Stimulated activated CD4-positive, alpha-beta T cell treated with anti-CD3 and anti-CD28 coated beads, Interleukin-12 subunit alpha, Interleukin-12 subunit beta, amount 100 ng/mL, for 48 hours (primary cell): ENCODE data around the gene NR2F1-AS1.
"Not testable (repeated sequence)": the region's sequence is repeated elsewhere in the genome, so short reads cannot be mapped to it uniquely, and the experiment has no call there.

ENCODE experiments used
- DNase-seq, 3 donors: peaks; one replicate each; pipeline ENCODE4 v3.0.0-alpha.2; 2020; ENCODE audit warnings: low read depth in 2 of 3, low spot score in 1 of 3

NR2F1-AS1 gene

DNA sequence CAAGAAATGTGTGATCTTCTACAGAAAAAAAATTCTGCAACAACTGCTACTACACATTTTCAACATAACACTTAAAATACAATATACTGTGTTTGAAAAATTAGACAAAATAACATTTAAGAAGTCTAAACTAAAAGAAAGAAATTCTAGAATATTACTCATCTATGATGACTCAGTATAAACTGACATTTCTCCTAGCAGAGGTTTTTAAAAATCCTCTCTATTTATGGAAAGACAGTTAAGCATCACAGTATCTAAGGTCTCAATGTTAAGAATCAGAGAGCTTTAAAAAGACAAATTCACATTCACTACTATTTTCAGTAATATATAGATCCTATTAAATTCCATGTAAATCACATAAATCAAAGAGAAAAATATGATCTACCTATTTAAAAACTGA lies 61.3 kb downstream of the NR2F1-AS1 start:
- no peak for DNase-seq

DNA sequence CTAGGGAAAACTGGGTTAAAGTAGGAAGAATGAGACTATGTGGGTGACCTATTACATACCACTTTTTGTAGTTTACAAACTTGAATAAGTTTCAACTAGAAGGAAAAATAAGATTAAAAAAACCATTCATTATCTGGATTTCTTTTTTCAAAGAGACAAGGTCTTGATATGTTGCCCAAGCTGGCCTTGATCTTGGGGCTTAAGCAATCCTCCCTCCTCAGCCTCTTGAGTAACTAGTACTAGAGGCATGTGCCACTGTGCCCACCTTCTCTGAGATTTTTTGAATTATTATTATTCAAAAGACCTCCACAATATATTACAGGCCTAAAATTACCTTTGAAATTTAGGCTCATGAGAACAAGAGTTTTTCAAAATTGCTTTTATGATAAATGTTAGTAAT lies 63.2 kb downstream of the NR2F1-AS1 start:
- DNase-seq, result no peak

DNA sequence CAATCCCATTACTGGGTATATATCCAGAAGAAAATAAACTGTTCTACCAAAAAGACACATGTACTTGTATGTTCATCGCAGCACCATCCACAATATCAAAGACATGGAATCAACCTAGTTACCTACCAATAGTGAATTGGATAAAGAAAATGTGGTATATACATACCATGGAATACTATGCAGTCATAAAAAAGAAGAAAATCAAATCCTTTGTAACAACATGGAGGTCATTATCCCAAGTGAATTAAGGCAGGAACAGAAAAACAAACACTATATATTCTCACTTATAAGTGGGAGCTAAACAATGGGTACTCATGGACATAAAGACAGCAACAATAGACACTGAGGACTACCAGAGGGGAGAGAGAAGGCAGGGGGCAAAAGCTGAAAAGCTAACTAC lies 67.7 kb downstream of the NR2F1-AS1 start:
- DNase-seq, result no peak

DNA sequence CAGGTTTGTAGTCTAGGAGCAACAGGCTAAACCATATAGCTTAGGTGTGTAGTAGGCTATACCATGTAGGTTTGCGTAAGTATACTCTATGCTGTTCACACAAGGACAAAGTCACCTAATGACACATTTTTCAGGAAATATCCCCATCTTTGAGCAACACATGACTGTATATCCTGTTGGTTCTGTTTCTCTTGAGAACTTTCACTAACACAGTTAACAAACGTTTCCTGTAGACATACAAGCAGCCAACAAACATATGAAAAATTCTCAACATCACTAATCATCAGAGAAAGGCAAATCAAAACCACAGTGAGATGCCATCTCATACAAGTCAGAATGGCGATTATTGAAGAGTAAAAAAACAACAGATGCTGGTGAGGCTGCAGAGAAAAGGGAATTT lies 68.2 kb downstream of the NR2F1-AS1 start:
- DNase-seq, result no peak

DNA sequence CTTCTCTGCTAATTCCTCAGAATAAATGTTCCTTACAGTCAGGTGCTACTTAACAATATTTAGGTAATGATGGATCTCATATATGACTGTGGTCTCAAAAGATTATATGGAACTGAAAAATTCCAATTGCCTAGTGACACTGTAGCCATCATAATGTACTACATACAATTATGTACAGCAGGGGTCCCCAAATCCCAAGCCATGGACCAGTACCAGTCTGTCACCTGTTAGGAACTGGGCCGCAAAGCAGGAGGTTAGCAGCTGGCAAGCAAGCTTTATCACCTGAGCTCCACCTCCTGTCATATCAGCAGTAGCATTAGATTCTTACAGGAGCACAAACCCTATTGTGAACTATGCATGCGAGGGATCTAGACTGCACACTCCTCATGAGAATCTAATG lies 69.6 kb downstream of the NR2F1-AS1 start:
- no peak for DNase-seq

DNA sequence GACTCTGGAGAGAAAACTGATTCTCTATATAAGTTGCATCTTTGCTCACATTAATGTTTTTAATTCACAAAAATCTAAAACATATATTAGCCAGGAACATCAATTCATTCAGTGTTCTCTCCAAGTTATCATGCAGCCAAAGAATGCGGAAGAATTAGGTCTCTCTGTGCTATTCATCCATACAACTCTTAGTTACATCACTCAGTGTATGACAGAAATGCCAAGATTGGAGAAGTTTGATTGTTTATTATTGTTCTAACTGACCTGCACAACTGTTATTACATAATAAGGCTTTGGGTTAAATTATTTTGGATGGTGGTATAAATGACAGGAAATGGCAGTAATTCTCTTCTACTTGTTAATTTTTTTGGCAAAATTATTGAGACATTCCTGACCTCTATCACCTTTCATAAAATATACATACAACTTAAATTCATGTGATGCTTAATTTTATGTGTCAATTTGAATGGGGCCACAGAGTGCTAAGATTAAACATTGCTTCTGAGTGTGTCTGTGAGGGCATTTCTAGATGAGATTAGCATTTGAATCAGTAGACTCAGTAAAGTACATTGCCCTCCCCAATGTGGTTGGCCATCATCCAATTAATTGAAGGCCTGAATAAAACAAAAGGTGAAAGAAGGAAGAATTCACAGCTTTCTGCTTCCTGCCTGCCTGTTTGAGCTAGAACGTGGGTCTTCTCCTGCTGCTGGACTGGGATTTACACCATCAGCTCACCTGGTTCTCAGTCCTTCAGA lies 70.2 kb downstream of the NR2F1-AS1 start:
- no peak for DNase-seq

DNA sequence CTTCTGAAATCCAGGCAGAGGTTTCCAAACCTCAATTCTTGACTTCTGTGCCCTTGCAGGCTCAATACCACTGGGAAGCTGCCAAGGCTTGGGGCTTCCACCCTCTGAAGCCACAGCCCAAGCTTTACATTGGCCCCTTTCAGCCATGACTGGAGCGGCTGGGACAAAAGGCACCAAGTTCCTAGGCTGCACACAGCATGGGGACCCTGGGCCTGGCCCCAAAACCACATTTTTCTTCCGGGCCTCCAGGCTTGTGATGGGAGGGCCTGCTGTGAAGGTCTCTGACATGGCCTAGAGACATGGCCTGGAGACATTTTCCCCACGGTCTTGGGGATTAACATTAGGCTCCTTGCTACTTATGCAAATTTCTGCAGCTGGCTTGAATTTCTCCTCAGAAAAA lies 75.5 kb downstream of the NR2F1-AS1 start:
- not testable (repeated sequence) for DNase-seq

DNA sequence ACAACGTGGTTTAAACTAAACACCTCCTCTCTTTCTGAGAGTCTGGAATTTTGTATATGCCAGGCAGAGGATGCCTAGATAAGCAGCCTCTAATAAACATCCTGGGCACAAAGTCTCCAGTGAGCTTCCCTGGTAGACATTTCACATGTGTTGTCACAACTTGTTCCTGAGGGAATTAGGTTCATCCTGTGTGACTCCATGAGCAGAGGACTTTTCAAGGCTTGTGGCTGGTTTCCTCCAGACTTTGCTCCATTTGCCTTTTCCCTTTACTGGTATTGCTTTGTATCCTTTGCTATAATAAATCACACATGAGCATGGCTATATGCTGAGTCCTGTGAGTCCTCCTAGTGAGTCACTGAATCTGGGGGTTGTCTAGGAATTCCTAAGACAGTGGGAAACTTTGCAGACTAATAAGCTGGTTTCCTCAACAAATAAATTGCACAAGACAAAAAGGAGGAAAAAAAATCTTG lies 77.4 kb downstream of the NR2F1-AS1 start:
- DNase-seq, result no peak

DNA sequence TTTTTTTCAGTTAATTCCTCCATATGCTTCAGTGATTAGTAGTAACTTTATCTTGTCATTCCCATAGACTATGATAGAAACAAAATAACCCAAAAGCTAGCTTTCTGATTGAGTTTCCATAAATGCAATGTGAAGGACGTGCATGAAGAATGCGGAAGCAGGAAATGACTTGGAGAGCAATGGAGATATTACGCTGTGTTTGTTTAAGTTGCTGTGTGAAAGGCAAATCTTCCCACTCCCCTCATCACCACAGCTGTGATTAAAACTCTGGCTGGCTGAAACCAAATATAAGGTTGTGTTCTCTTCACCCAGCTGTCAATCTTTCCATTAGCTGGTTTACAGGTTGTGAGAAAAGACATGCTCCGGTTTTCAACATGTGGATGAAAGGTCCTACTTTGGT lies 83.9 kb downstream of the NR2F1-AS1 start:
- DNase-seq, result no peak

DNA sequence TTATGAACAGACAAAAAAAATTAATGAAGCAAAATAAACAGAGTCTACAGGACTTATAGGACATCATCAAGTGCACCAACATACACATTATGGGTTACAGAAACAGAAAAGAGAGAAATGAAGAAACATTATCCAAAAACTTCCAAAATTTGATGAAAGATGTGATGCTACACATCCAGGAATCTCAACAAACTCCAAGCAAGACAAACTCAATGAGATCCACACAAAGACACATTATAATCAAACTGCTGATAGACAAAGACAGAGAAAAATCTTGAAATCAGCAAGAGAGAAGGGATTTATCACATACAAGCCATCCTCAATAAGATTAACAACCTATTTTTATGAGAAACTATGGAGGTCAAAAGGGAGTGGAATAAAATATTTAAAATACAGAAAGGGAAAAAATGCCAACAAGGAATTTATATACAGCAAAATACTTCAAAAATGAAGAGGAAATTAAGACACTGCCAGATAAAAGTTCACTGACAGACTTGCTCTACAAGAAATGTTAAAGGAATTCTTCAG lies 101.0 kb downstream of the NR2F1-AS1 start:
- DNase-seq, result no peak

DNA sequence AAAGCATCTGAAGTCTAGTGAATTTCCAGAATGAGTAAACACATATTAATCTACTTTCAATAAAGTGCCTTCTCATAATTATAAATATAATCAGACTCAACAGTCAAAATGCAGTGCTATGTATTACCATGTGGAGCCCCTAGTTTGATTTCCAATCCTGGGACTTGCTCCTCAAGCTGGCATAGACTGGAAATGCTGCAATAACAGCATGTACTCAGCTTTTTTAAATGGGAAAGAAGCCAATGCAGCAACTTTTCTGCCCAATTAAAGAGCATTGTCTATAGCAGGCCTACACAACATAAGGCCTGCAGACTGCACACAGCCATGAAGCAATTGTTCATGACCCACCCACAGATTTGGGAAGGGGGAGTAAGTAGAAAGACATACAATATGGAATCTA lies 103.2 kb downstream of the NR2F1-AS1 start:
- no peak for DNase-seq

DNA sequence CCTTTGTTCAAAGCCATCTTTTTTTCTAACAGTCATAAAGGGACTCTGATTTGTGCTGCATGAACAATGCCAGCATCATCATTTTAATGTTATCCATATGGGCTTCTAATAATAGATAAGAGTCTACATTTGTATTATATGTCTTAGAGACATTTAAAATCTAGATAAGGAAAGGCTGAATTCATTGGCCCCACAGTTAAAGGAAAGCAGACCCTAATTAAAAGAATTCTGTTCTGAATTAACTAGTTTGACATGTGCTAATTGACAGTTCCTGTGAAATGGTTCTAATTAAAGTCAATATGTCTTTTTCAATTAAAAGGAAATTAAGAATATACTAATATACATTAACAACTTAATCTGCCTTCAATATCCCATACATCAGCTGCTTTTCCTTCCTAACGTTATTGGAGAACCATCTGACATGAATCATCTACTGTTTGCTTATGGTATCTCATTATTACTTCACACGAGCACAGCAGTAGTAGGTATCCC lies 104.7 kb downstream of the NR2F1-AS1 start:
- DNase-seq, result no peak

DNA sequence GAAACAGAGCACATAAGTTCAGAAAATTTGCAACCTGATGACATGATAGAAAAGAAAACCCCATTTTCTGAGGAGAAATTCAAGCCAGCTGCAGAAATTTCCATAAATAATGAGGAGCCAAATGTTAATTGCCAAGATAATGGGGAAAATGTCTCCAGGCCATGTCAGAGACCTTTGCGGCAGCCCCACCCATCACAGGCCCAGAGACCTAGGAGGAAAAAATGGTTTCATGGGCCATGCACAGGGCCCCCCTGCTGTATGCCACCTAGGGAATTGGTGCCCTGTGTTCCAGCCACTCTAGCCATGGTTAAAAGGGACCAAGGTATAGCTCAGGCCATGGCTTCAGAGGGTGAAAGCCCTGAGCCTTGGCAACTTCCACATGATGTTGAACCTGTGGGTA lies 118.1 kb downstream of the NR2F1-AS1 start:
- no peak for DNase-seq

DNA sequence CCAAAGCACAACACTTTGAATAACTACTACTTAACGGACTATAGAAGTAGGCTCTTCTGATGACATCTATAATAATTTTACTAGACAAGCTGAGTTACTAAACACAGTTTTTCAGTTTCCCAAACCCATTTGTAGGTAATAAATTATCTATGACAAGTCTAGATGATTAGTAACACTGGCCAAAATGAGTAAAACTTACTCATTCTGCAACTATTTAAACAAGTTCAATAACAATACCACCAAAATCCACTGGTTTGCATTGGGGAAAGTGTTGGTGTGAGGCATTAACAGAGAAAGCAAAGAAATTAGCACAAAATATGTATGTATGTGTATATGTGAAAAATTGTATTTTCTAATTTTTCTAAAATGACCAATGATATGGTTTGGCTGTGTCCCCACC lies 119.3 kb downstream of the NR2F1-AS1 start:
- DNase-seq, result no peak

DNA sequence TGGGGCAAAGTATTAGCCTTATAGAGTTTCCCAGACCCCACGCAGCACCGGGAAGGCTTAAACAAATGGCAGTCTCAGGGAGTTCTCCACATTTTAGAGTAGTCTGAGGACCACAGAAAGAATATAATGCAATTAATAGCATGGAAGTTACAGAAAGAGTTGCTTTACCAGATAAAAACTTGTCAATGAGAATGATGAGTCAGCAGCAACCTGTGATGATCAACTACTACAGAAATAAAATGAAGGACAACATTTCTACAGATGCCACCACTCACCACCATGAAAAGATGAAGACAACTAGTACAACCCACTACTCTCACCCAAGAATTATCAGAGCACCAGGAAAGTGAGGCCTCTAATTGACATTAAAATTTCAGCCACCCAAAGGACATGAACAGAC lies 120.7 kb downstream of the NR2F1-AS1 start:
- DNase-seq, result no peak

DNA sequence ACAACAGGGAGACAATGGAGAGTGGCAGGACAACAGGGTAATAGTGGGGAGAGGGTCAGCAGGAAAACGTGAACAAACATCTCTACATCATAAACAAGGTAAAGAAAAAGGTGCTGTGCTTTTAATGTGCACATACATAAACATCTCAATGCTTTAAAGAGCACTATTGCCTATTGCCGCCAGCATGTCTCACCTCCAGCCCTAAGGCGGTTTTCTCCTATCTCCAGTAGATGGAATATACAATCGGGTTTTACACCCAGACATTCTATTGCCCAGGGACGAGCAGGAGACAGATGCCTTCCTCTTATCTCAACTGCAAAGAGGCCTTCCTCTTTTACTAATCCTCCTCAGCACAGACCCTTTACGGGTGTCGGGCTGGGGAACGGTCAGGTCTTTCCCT lies 124.2 kb downstream of the NR2F1-AS1 start:
- DNase-seq, result not testable (repeated sequence)

DNA sequence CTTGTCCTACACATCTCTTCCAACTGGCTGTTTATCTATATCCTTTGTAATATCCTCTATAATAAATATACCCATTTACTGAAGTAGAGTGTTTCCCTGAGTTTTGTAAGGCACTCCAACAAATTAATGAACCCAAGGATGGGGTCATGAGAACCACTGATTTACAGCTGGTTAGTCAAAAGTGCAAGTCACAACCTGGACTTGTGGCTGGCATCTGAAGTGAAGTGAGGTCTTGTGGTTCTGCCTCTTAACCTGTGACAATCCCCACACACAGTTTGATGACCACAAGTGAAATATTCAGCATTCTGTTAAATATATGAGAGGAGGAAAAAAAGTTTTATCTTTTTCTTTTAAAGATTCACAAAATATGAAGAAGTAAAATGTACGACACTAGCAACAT lies 126.1 kb downstream of the NR2F1-AS1 start:
- no peak for DNase-seq

DNA sequence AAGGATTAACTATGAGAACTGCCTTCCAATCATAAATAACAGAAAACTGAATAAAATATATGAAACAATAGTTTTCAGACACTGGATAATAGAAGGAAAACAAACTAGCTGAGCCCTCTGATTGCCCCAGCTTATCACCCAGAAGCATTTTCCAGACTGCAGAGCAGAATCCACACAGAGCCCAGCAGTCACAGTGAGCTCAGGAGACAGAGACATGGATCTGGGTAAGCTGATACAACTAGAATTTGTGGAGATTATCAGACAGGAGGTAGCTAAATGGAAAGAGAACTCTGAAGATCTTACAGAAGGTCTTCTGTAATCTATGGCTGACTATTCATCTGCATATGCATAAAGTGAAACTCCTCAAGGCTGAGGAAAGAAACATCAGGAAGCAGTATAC lies 128.8 kb downstream of the NR2F1-AS1 start:
- no peak for DNase-seq

DNA sequence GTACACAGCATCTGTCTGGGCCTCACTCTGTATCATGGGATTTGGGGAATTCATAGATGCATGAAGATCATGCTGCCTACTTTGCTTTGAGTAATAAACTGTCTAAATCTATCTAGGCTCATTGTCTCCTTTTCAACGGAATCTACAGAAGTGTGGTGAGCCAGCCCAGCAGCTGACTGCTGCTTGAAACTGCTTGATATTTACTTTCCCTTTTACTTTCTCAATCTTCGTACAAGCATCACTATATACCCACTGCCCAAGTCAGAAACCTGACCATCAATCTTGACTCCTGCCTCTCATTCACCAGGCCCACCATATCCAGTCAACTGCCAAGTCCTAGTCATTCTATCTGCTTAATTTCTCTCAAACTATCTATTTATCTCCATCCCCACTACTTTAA lies 142.9 kb downstream of the NR2F1-AS1 start:
- no peak for DNase-seq

DNA sequence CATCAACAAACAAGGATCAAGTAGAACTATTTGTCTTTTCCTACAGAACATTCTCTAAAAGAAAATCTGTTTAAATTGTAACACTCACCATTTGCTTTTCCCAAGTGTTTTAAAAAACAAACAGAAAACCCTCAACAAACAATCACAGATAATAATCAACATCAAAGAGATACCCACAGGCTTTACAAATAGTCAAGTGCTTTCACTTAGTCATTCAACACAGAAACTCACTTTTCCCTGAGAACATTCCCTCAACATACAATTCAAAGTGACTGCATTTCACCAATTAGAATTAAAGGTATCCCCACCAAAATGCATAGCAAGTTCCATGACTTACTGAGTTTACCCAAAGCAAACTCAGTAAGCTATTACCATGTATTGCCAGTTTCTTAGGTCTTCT lies 144.9 kb downstream of the NR2F1-AS1 start:
- DNase-seq, result no peak

DNA sequence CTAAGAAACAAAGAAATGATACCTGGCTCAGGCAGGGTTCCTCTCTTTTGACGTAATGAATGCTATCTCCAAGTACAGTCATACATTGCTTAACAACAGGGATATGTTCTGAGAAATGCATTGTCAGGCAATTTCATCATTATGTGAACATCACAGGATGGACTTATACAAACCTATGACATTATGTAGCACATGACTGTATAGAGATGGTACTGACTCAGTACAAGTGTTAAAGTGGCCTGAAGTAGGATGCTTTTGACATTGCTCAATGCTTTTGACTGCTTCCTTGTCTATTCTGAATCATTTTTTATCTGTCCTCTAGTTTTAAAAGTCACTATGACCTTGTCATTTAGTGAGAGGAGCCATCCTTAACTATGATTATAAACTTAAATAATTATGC lies 147.6 kb downstream of the NR2F1-AS1 start:
- DNase-seq, result no peak

DNA sequence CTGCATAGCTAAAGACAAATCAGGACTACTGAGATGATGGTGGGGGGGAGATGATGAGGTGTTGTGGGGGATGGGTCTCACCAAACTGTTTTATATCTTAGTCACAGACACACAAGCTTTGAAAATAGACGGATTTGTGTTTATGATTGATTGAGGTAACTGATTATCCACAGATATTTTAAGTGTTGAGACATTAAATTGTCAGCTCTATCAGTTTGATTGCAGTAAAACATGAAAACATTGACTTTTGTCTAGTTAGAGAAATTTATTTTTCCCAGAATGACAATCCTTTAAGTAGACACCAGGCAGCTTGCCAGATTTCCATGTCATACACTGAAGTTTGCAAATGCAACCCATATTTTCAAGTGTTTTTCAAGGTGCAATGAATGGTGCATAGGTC lies 149.8 kb downstream of the NR2F1-AS1 start:
- DNase-seq, result no peak

DNA sequence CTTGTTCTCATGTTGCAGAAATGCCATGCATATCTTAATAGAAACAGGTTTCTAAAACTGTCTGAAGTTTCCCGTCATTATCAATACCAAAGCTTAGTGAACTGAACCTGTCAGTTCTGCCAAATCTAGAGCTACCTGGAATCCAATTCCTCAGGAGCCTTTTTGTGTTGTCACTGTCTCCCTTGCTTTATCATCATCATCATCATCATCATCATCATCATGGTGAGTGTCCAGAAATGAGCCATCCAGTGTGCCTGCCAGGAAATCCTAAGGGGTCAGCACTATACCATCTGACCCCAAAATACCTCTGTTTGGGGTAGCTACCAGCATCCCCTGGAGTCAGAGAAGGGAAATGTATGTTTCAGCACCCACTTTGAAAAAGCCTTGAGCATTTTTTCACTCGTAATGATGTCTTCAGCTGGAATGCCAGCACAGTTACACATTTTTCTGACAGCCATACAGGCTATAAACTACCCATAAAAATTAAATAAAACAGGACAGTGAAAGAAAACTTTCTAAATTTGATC lies 150.3 kb downstream of the NR2F1-AS1 start:
- no peak for DNase-seq
